ENCODE measurements around the gene CDK14.

The CDK14 gene

DNA sequence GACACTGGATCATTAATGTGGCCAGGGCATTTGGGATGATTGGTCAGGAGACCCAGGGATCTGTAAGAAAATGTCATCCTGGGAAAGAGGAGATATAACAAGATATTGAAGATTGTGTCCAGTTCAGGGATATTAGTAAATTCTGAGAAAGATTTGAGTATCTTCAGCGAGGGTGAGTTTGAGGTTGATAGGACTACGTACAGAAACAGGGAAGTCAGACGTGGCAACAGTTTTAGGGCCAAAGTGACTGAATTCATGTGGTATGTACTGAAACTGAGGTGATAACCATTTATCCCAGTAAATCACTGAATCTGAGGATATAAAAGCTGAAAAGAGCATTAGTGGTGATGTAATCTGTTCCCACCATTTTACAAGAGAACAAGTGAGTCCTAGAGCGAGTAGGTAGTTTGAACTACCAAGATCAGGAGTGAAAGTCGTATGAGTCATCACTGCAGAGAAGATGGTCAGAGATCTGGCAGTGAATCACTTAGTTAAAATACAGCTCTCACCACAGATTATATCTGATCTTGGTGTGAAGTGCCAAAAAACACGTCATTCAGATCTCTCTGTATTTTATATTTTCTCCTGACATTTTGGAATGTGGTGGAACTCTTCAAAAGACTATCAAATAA lies 220.5 kb downstream of the CDK14 start:
- H2AFZ ChIP-seq (ENCODE audit: low read length, unreplicated experiment) = peak overlapping the region; percentile 32
- H3K79me2 ChIP-seq (ENCODE audit: control insufficient read depth, insufficient read depth, low read length, unreplicated experiment) = peaks cover 17% of the 10 kb centered on the region
- peak overlapping the region; percentile 34; the same call in 1 of the 2 replicates for H3K4me3 ChIP-seq (ENCODE audit: low read depth, low read length)
- peaks cover 26% of the 10 kb centered on the region for H3K4me1 ChIP-seq (ENCODE audit: control insufficient read depth, insufficient read depth, low read length, unreplicated experiment)
- H3K36me3 ChIP-seq (ENCODE audit: insufficient read depth, low read length) = no peaks in the 10 kb centered on the region
- peak overlapping the region; percentile 82 for H3K27ac ChIP-seq (ENCODE audit: low read depth, low read length)
- H3K27me3 ChIP-seq (ENCODE audit: insufficient read depth, low read length) = no peaks in the 10 kb centered on the region

DNA sequence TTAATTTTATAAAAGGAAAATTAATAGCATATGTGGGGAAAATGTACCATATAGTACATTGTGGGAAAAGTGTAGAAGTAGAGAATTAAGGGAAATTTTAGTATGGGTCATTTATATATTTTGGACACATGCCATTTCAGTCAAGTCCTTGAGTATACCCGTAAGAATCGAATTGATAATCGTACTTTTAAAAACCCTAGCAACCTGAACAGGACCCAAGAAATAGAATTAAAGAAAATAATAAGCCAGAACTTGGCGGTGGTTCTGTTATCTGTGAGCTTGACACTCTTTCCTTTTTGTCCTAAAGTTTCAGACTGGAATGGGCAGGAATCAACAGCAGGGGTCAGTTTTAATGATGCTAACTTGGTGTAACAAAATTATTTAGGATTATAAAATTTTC lies 221.0 kb downstream of the CDK14 start:
- Histone ChIP-seq H3K79me2 (ENCODE audit: control insufficient read depth, insufficient read depth, low read length, unreplicated experiment) (peaks cover 17% of the 10 kb centered on the region), H3K4me3 (ENCODE audit: low read depth, low read length) (peak overlapping the region; percentile 45), H2AFZ (ENCODE audit: low read length, unreplicated experiment) (no peak overlapping the region), H3K27ac (ENCODE audit: low read depth, low read length) (peak overlapping the region; percentile 82), H3K4me1 (ENCODE audit: control insufficient read depth, insufficient read depth, low read length, unreplicated experiment) (peaks cover 26% of the 10 kb centered on the region), H3K27me3 (ENCODE audit: insufficient read depth, low read length) (no peaks in the 10 kb centered on the region), H3K36me3 (ENCODE audit: insufficient read depth, low read length) (no peaks in the 10 kb centered on the region)

DNA sequence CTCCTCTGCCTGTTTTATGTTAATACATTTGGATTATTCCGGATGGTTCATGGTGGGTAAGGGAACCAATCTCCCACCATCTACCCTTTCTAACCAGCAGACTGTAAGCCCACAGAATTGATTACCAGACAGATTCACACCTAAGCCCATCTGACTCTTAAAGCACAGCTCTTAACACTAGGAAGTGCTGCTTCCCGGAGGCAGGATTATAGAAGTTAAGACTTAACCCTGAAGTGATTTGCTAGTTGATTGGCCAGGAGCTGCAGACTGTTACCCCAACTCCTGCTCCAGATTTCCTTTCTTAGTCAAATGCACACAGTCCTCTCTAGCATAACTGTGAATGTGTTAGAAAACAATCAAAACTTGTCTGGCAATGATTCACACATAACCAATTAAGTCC lies 221.7 kb downstream of the CDK14 start:
- H3K79me2 ChIP-seq (ENCODE audit: control insufficient read depth, insufficient read depth, low read length, unreplicated experiment) = peaks cover 17% of the 10 kb centered on the region
- H3K4me3 ChIP-seq (ENCODE audit: low read depth, low read length) = peak overlapping the region; percentile 45; the same call in 1 of the 2 replicates
- H2AFZ ChIP-seq (ENCODE audit: low read length, unreplicated experiment) = no peak overlapping the region
- no peaks in the 10 kb centered on the region for H3K27me3 ChIP-seq (ENCODE audit: insufficient read depth, low read length)
- peaks cover 26% of the 10 kb centered on the region for H3K4me1 ChIP-seq (ENCODE audit: control insufficient read depth, insufficient read depth, low read length, unreplicated experiment)
- no peaks in the 10 kb centered on the region for H3K36me3 ChIP-seq (ENCODE audit: insufficient read depth, low read length)
- peak overlapping the region; percentile 82 for H3K27ac ChIP-seq (ENCODE audit: low read depth, low read length)

DNA sequence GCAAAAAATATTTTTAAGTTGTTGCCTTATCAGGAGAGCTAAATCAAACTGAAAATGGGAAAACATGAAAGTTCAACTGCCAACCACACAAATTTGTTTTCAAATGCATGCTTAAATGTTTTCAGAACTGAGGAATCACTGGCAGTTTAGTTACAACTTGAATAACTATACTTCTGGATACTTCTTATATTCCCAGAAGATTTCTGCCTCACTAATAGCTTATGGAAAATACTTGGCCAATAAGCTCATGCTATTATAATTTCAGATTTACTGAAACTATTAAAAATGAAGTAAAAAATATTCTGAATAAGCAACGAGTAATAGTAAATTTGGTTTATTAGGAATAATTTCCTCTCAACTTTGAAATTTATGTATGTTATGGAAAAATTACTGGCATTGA lies 222.2 kb downstream of the CDK14 start:
- no peak overlapping the region for H3K4me3 ChIP-seq (ENCODE audit: low read depth, low read length)
- no peak overlapping the region for H3K27ac ChIP-seq (ENCODE audit: low read depth, low read length)
- no peak overlapping the region for H2AFZ ChIP-seq (ENCODE audit: low read length, unreplicated experiment)
- H3K27me3 ChIP-seq (ENCODE audit: insufficient read depth, low read length) = no peaks in the 10 kb centered on the region
- H3K79me2 ChIP-seq (ENCODE audit: control insufficient read depth, insufficient read depth, low read length, unreplicated experiment) = peaks cover 17% of the 10 kb centered on the region
- H3K36me3 ChIP-seq (ENCODE audit: insufficient read depth, low read length) = no peaks in the 10 kb centered on the region
- H3K4me1 ChIP-seq (ENCODE audit: control insufficient read depth, insufficient read depth, low read length, unreplicated experiment) = peaks cover 26% of the 10 kb centered on the region

DNA sequence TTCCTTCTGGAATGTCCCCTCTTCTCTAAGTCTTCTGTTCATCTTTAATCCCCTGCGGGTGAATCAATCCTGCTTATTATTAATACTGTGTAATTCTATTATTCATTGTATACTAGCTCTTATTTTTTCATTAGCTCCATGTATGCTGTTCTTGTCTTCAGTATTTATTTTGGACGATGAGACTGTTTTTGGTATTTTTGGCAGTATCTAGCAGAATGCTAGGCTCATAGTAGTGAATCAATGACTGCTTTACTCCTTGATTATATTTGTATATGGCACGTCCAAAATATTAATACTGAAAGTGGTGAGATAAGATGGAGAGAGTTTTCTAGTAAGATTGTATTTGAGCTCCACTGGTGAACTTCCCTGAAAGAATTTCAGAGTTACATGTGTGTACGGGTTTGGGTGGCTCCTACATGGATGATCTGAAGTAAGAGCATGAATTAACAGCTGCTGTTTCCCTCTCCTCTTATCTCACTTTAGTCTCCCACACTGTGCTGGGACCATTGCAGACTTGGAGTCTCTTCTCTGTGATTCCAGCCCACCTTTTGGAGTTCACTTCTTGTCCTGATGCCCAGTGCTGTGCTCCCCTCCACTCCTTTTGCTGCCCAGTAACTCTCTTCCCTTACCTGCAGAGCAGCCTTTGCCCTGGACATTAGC lies 226.0 kb downstream of the CDK14 start:
- Histone ChIP-seq H3K79me2 (ENCODE audit: control insufficient read depth, insufficient read depth, low read length, unreplicated experiment) (peaks cover 18% of the 10 kb centered on the region), H3K4me1 (ENCODE audit: control insufficient read depth, insufficient read depth, low read length, unreplicated experiment) (peaks cover 50% of the 10 kb centered on the region), H3K27me3 (ENCODE audit: insufficient read depth, low read length) (no peaks in the 10 kb centered on the region), H3K36me3 (ENCODE audit: insufficient read depth, low read length) (no peaks in the 10 kb centered on the region), H3K27ac (ENCODE audit: low read depth, low read length) (no peak overlapping the region), H2AFZ (ENCODE audit: low read length, unreplicated experiment) (no peak overlapping the region), H3K4me3 (ENCODE audit: low read depth, low read length) (no peak overlapping the region)

DNA sequence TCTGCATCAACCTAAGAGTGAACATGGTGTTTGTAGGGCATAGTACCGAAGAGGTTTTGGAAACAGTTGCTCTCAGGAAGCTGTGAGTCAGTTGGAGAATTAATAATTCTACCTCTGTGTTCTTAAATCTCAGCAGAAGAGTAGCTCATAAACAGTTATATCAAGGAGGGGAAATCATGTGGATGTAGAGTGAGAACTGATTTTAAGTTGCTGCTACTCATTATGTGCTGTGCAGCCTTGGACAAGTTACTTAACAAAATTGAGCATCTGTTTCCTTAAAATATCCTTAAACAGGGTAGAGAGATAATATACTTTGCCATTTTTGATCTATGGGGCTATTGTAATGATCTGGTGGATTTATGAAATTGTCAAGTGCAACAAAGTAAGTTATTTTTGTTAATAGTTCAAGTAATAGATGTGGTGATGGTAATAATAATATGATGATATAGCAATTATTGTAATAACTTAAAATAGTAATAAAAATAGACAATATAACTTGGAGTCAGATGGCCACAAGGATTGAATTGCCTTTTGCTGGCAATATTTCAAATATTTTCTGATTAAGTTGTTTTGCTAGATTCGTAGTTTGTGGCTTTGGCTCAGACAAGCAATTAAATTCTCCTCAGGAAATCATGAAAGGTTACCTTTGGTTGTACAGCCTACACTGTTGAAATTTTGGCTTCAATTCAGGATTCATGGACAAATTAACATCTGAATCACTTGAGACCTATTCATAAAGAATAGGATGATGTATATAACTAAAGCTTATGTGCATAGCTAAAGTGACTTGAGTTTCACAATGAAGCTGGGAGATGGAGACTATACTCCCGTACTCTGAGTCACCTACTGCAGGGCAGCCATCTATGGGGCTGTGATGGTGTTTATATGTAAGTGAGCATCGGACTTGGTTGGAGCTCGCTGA lies 228.5 kb downstream of the CDK14 start:
- H3K79me2 ChIP-seq (ENCODE audit: control insufficient read depth, insufficient read depth, low read length, unreplicated experiment) = peaks cover 15% of the 10 kb centered on the region

DNA sequence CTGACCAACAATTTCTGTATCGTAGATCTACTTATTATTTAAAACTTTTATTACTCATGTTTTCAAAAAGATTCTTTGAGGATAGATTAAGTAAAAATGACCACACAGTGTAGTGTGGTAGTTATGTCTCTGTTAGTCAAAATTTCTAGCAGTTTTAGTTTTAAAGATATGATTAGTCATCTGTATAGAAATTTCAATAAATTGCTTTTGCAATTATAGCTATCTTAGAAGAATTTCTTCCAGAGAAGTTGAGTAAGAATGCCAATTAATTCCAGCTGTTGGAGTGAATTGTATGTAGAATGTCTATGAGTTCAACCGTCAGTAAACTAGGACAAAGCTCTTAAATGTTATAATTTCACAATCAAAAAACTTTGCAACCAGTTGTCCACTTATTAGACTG lies 229.7 kb downstream of the CDK14 start:
- H3K4me1 ChIP-seq (ENCODE audit: control insufficient read depth, insufficient read depth, low read length, unreplicated experiment) = peaks cover 33% of the 10 kb centered on the region
- H3K27me3 ChIP-seq (ENCODE audit: insufficient read depth, low read length) = no peaks in the 10 kb centered on the region
- H3K27ac ChIP-seq (ENCODE audit: low read depth, low read length) = peak overlapping the region; percentile 90
- H3K36me3 ChIP-seq (ENCODE audit: insufficient read depth, low read length) = peaks cover 11% of the 10 kb centered on the region
- H2AFZ ChIP-seq (ENCODE audit: low read length, unreplicated experiment) = no peak overlapping the region
- H3K79me2 ChIP-seq (ENCODE audit: control insufficient read depth, insufficient read depth, low read length, unreplicated experiment) = peaks cover 11% of the 10 kb centered on the region
- peak overlapping the region; percentile 59 for H3K4me3 ChIP-seq (ENCODE audit: low read depth, low read length)

More for the DNA sequence above, 228.5 kb downstream of the CDK14 start:
- H2AFZ ChIP-seq (ENCODE audit: low read length, unreplicated experiment) = peak overlapping the region; percentile 37
- H3K4me3 ChIP-seq (ENCODE audit: low read depth, low read length) = peak overlapping the region; percentile 59
- H3K27me3 ChIP-seq (ENCODE audit: insufficient read depth, low read length) = no peaks in the 10 kb centered on the region
- H3K4me1 ChIP-seq (ENCODE audit: control insufficient read depth, insufficient read depth, low read length, unreplicated experiment) = peaks cover 33% of the 10 kb centered on the region
- H3K27ac ChIP-seq (ENCODE audit: low read depth, low read length) = peak overlapping the region; percentile 90
- peaks cover 4% of the 10 kb centered on the region; the same call in 1 of the 2 replicates for H3K36me3 ChIP-seq (ENCODE audit: insufficient read depth, low read length)

DNA sequence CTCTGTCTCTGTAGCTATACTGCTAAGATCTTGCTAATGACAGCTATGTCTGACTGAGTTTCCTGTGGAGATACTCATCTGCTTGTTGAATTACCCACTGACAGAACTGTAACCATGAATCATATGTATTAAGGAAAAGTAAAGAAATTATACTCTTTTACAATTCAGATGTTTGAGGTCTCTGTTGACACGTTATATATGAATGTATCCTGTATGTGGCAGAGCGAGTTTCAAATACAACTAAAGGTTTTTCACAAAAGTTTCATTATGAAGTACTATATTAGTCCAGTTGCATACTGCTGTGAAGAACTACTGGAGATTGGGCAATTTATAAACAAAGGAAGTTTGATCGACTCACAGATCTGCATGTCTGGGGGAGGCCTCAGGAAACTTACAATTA lies 232.5 kb downstream of the CDK14 start:
- peaks cover 8% of the 10 kb centered on the region for H3K79me2 ChIP-seq (ENCODE audit: control insufficient read depth, insufficient read depth, low read length, unreplicated experiment)
- peaks cover 16% of the 10 kb centered on the region for H3K36me3 ChIP-seq (ENCODE audit: insufficient read depth, low read length)
- no peaks in the 10 kb centered on the region for H3K27me3 ChIP-seq (ENCODE audit: insufficient read depth, low read length)
- H2AFZ ChIP-seq (ENCODE audit: low read length, unreplicated experiment) = no peak overlapping the region
- no peak overlapping the region for H3K27ac ChIP-seq (ENCODE audit: low read depth, low read length)
- no peak overlapping the region for H3K4me3 ChIP-seq (ENCODE audit: low read depth, low read length)
- peaks cover 32% of the 10 kb centered on the region for H3K4me1 ChIP-seq (ENCODE audit: control insufficient read depth, insufficient read depth, low read length, unreplicated experiment)

DNA sequence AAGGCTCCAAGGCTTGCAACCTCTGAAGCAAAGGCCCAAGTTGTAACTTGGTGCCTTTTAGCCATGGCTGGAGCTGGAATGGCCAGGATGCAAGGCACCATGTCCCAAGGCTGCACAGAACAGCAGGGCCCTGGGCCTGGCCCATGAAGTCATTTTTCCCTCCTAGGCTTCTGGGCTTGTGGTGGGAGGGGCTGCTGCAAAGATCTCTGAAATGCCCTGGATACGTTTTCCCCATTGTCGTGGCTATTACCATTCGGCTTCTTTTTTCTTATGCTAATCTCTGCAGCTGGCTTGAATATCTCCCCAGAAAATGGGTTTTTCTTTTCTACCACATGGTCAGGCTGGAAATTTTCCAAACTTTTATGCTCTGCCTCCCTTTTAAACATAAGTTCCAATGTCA lies 234.2 kb downstream of the CDK14 start:
- Histone ChIP-seq H3K4me1 (ENCODE audit: control insufficient read depth, insufficient read depth, low read length, unreplicated experiment) (peaks cover 16% of the 10 kb centered on the region), H3K36me3 (ENCODE audit: insufficient read depth, low read length) (peaks cover 16% of the 10 kb centered on the region), H3K27me3 (ENCODE audit: insufficient read depth, low read length) (no peaks in the 10 kb centered on the region), H3K4me3 (ENCODE audit: low read depth, low read length) (no peak overlapping the region), H3K27ac (ENCODE audit: low read depth, low read length) (no peak overlapping the region), H2AFZ (ENCODE audit: low read length, unreplicated experiment) (no peak overlapping the region), H3K79me2 (ENCODE audit: control insufficient read depth, insufficient read depth, low read length, unreplicated experiment) (peaks cover 13% of the 10 kb centered on the region)

DNA sequence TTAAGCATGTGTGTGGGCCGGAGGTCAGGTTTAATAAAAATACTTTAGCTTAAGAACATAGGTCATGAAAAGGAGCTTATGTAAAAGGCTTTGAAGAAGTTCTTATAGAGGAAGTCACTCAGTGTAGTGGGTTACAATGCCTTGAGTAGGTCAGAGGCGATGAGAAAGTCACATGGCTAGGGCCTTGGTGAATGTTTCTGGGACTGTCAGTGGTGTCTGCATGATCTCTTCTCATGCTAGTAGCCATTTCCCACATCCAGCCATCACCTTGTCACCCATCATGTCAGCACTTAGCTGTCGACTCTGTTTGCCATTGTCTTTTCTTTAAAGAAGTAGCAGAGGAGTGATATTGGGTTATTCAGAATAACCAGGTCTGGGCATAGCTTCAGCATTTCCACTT lies 236.6 kb downstream of the CDK14 start:
- Histone ChIP-seq H3K36me3 (ENCODE audit: insufficient read depth, low read length) (peaks cover 29% of the 10 kb centered on the region), H2AFZ (ENCODE audit: low read length, unreplicated experiment) (no peak overlapping the region), H3K27me3 (ENCODE audit: insufficient read depth, low read length) (no peaks in the 10 kb centered on the region), H3K27ac (ENCODE audit: low read depth, low read length) (no peak overlapping the region), H3K79me2 (ENCODE audit: control insufficient read depth, insufficient read depth, low read length, unreplicated experiment) (peaks cover 10% of the 10 kb centered on the region), H3K4me3 (ENCODE audit: low read depth, low read length) (no peak overlapping the region), H3K4me1 (ENCODE audit: control insufficient read depth, insufficient read depth, low read length, unreplicated experiment) (no peaks in the 10 kb centered on the region)

Data from ACC112 (cell line).